K562 (cell line): ENCODE measurements around the gene HOXB3. TPM values are rescaled to one million over a fixed set of nuclear protein-coding genes. Genes with fewer than 3 reads are reported as not detected.
A peak's percentile ranks its signal among the peaks of the same experiment; 100 is the strongest.

Experiments used
- BDP1 ChIP-seq: IDR thresholded peaks from 3 replicates; pipeline ENCODE4 v1.6.1; 2011; ENCODE audit not compliant: insufficient read length, insufficient read depth
- BHLHE40 ChIP-seq: IDR thresholded peaks from 2 replicates; pipeline ENCODE4 v1.6.1; 2011; ENCODE audit warnings: low read length, improper control_type of control experiment
- CXXC5 ChIP-seq: fragments of 250-450 bp; sonication (Bioruptor Pico); IDR thresholded peaks from 2 replicates; pipeline ENCODE4 v1.8.0; 2022; ENCODE audit warnings: inconsistent platforms, mild to moderate bottlenecking, moderate library complexity
- NR2F6 ChIP-seq: fragments of 450-650 bp; formaldehyde crosslinking; IDR thresholded peaks from 2 replicates; pipeline ENCODE4 v1.4.0; 2020; ENCODE audit warnings: mild to moderate bottlenecking
- POLR2AphosphoS5 ChIP-seq: IDR thresholded peaks from 2 replicates; pipeline ENCODE4 v1.6.1; 2011; ENCODE audit warnings: mild to moderate bottlenecking, low read depth, low read length, moderate library complexity; ENCODE audit not compliant: control insufficient read depth, insufficient read depth
- REST ChIP-seq, 2 experiments: fragments of 450-650 bp; formaldehyde crosslinking in 1 of 2; IDR thresholded peaks; 2 replicates each; pipeline versions ENCODE4 v1.4.0 to v1.6.1; 2014 to 2020; ENCODE audit warnings: mild to moderate bottlenecking in 2 of 2, borderline replicate concordance in 1 of 2, low read depth in 1 of 2
- YBX1 ChIP-seq: fragments of 450-650 bp; IDR thresholded peaks from 2 replicates; pipeline ENCODE4 v1.7.1; 2016; ENCODE audit warnings: mild to moderate bottlenecking
- ZEB2 ChIP-seq: fragments of 450-650 bp; IDR thresholded peaks from 2 replicates; pipeline ENCODE4 v1.6.1; 2016
- ZNF408 ChIP-seq: fragments of 250-450 bp; sonication (Bioruptor Pico); IDR thresholded peaks from 2 replicates; pipeline ENCODE4 v1.4.0; 2020; ENCODE audit warnings: low read depth, mild to moderate bottlenecking, moderate library complexity
- ZNF41 ChIP-seq: fragments of 250-450 bp; sonication (Bioruptor Pico); conservative IDR thresholded peaks from 2 replicates; pipeline ENCODE4 v1.4.0; 2020; ENCODE audit warnings: mild to moderate bottlenecking
- ZNF507 ChIP-seq: conservative IDR thresholded peaks from 2 replicates; pipeline ENCODE4 v1.6.1; 2017; ENCODE audit warnings: missing genetic modification characterization, missing compliant biosample characterization
- ZNF655 ChIP-seq: fragments of 250-450 bp; sonication (Bioruptor Pico); IDR thresholded peaks from 2 replicates; pipeline ENCODE4 v1.5.0; 2021
- polyA plus RNA-seq, 8 experiments: library from polyadenylated mRNA; depleted of rRNA in 4 of 8; stranded (reverse) in 5 of 8; unstranded in 3 of 8; fragments of >200 nt; fragmentation: Nextera tagmentation in 2 of 8; fragmentation: Illumina TruSeq in 1 of 8; extraction: Ambion mirVana in 2 of 8; extraction: Trizol in 1 of 8; gene quantifications; 2 replicates each; pipeline versions ENCODE4 v1.2.1 to v1.2.3, GENCODE V29; 2011 to 2014; ENCODE audit warnings: inconsistent platforms in 1 of 8, missing spikeins in 1 of 8
- total RNA-seq, 7 experiments: library from RNA; depleted of rRNA in 6 of 7; stranded (reverse); fragments of >200 nt in 6 of 7; fragmentation: Illumina TruSeq in 2 of 7; extraction: Trizol in 2 of 7; gene quantifications; 2 replicates each; pipeline versions ENCODE4 v1.2.1 to v1.2.3, GENCODE V29; 2011 to 2021; ENCODE audit warnings: low replicate concordance in 1 of 7
- TF ChIP-seq, protein P1 (sequence below), 3 experiments: fragments of 200-800 bp in 1 of 3; sonication (Bioruptor generic) in 1 of 3; sonication (generic) in 1 of 3; formaldehyde crosslinking in 1 of 3; IDR thresholded peaks; 2 replicates each; pipeline versions ENCODE4 v1.6.1 to v1.8.0; 2016 to 2022; ENCODE audit warnings: mild to moderate bottlenecking in 2 of 3, missing compliant biosample characterization in 2 of 3, missing genetic modification characterization in 2 of 3, missing genetic modification reagents in 1 of 3

Gene HOXB3
- total and polyA plus RNA-seq, 9 of the 15 experiments (the other 6 are each of a cell fraction or from before 2014, with no cell fraction given): 2.4 to 41.3 (median 20.2) TPM

DNA sequence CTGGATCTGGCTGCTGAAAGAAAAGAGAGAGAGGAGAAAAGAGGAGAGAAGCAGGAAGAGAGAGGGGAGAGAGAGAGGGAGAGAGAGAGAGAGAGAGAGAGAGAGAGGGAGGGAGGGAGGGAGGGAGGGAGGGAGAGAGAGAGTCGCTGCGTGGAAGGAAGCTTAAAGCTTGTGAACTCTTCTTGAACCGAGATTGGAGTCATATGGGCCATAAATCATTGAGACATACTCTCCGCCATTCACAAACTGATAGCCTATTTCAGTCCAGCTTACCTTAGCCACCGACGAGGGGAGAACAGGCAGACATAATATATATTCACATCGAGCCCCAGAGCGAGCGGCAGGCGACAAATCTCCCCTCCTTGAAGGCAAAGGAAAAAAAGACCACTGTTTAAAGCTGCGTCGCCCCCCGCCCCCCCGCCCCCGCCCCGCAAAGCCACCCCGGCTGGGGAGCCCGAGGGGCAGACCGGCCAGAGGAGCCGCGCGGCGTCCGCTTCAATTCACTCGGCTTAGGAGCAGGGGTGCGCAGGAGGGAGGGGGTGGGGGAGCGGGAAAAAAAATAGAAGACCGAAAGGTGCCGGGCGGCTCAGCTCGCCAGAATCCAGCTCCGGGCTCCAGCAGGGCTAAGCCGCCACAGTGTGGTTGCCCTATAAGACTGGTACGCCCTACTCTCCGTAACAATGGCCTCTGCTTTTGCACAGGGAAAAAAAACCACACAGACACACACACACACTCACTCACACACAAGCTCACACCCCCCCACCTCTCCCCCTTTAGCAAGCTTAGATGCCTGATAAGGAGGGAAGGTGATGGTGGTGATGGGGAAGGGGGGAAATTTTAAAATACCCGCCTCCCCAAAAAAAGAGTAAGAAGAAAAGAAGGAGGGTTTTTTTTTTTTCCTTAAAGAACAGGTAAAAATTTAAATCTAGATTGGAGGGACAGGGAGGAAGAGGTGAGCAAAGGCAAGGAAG lies 34.5 kb downstream of the HOXB3 start (continued):
- peak; percentile 83 for TF ChIP-seq POLR2AphosphoS5
- TF ChIP-seq REST (IDR thresholded peaks at IDR 0.05; ENCODE audit: borderline replicate concordance): no peak
- TF ChIP-seq REST (CRISPR knock-in tag; IDR thresholded peaks at IDR 0.05; ENCODE audit: low read depth): no peak
- peak; percentile 67 for TF ChIP-seq CXXC5
- TF ChIP-seq BDP1: no peak
- TF ChIP-seq, protein P1, sequence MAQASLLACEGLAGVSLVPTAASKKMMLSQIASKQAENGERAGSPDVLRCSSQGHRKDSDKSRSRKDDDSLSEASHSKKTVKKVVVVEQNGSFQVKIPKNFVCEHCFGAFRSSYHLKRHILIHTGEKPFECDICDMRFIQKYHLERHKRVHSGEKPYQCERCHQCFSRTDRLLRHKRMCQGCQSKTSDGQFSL (CRISPR knock-in tag; IDR thresholded peaks at IDR 0.05): peak; percentile 56; the same call in 1 of the 2 replicates
- TF ChIP-seq, protein P1 (tag; IDR thresholded peaks at IDR 0.05): peak in 1 of 2 experiments; percentile 56; a peak in 2 of 4 replicates
- no peak for TF ChIP-seq YBX1
- TF ChIP-seq ZEB2: no peak
- no peak for TF ChIP-seq ZNF655
- no peak for TF ChIP-seq NR2F6
- TF ChIP-seq ZNF41: no peak
- TF ChIP-seq ZNF408 (CRISPR knock-in tag): no peak
- TF ChIP-seq BHLHE40: 0 out of 2 replicates have a peak, but pooled peaks have one; percentile 21
- TF ChIP-seq ZNF507: no peak
